ENCODE measurements around the gene SMARCA2.

The SMARCA2 gene

DNA sequence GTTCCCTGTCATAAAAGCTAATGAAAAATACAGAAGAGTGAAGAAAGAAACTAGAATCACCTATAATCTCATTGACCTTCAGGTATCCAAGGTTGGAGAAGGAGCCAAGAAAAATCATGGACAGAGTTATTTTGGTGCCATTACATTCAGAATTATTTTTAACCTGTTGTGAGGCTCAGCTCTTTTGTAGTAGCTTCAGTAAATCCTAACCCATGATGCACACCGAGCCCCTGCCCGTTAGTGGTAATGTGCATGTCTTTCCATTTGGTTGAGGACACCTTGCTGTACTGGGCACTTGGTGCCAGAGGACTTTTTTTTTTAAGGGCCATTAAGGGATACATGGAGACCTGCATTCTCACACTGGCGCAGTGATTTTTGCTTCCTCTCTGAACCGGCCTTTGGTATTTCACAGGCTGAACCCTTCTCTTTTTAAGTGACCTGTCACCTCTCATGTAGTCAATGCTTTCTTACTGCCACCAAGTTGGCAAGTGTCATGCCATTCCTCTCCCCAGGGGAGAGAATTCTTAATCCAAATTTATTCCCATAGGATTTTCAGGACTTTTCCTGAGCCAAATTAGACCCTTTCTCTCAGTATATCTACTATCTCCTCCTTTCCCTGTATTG is 125.6 kb downstream of the SMARCA2 start:
- Histone ChIP-seq H3K79me2 (ENCODE audit: insufficient read depth, low read length) (no peaks in the 10 kb centered on the region), H3K36me3 (ENCODE audit: low read length) (no peaks in the 10 kb centered on the region), H3F3A (ENCODE audit: insufficient read depth) (no peaks in the 10 kb centered on the region), H3K27ac (ENCODE audit: low read depth, low read length) (no peak overlapping the region), H3K9ac (ENCODE audit: low read length) (no peak overlapping the region), H2AFZ (ENCODE audit: low read depth, low read length, severe bottlenecking) (no peak overlapping the region), H3K4me3 (ENCODE audit: insufficient read depth, low read length, poor library complexity, severe bottlenecking) (no peak overlapping the region), H3K9me3 (ENCODE audit: insufficient read depth, low read length) (no peaks in the 10 kb centered on the region), H3K4me2 (ENCODE audit: low read depth, low read length, poor library complexity, severe bottlenecking) (no peak overlapping the region), H4K20me1 (ENCODE audit: low read depth, low read length) (no peaks in the 10 kb centered on the region), H3K9me2 (replicated peaks; ENCODE audit: insufficient read depth, low read length) (no peaks in the 10 kb centered on the region), H3K27me3 (ENCODE audit: low read length) (no peaks in the 10 kb centered on the region)
- TF ChIP-seq, protein P1, sequence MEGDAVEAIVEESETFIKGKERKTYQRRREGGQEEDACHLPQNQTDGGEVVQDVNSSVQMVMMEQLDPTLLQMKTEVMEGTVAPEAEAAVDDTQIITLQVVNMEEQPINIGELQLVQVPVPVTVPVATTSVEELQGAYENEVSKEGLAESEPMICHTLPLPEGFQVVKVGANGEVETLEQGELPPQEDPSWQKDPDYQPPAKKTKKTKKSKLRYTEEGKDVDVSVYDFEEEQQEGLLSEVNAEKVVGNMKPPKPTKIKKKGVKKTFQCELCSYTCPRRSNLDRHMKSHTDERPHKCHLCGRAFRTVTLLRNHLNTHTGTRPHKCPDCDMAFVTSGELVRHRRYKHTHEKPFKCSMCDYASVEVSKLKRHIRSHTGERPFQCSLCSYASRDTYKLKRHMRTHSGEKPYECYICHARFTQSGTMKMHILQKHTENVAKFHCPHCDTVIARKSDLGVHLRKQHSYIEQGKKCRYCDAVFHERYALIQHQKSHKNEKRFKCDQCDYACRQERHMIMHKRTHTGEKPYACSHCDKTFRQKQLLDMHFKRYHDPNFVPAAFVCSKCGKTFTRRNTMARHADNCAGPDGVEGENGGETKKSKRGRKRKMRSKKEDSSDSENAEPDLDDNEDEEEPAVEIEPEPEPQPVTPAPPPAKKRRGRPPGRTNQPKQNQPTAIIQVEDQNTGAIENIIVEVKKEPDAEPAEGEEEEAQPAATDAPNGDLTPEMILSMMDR (IDR thresholded peaks at IDR 0.05; ENCODE audit: insufficient read depth, low read length, poor library complexity, severe bottlenecking) = no peak
- TF ChIP-seq EZH2phosphoT487 (conservative IDR thresholded peaks at IDR 0.05; ENCODE audit: low read length) = no peak

DNA sequence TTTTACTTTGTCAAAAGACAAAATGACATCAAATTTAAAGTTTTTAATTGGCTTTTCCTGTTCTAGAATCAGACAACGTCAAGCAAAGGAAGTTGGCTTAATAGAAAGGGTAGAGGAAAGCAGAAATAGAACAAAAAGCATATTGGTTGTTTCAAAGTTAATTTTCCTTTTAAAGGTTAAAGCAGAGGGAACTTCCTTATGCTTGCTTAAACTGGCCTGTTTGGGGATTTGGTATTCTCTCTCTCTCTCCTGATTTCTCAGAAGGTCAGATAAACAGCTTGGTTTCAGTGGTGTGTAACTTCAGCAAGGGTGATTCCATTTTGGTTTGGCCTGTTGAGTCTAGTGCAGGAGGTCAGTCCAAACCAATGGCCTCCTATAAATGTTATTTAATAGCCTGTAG is 127.1 kb downstream of the SMARCA2 start:
- Histone ChIP-seq H3K27ac (ENCODE audit: low read depth, low read length) (no peak overlapping the region), H3K36me3 (ENCODE audit: low read length) (no peaks in the 10 kb centered on the region), H3K79me2 (ENCODE audit: insufficient read depth, low read length) (no peaks in the 10 kb centered on the region), H3K4me2 (ENCODE audit: low read depth, low read length, poor library complexity, severe bottlenecking) (no peak overlapping the region), H3K9me3 (ENCODE audit: insufficient read depth, low read length) (no peaks in the 10 kb centered on the region), H2AFZ (ENCODE audit: low read depth, low read length, severe bottlenecking) (no peak overlapping the region), H4K20me1 (ENCODE audit: low read depth, low read length) (no peaks in the 10 kb centered on the region), H3K9me2 (replicated peaks; ENCODE audit: insufficient read depth, low read length) (no peaks in the 10 kb centered on the region), H3F3A (ENCODE audit: insufficient read depth) (no peaks in the 10 kb centered on the region), H3K27me3 (ENCODE audit: low read length) (no peaks in the 10 kb centered on the region), H3K4me3 (ENCODE audit: insufficient read depth, low read length, poor library complexity, severe bottlenecking) (no peak overlapping the region), H3K9ac (ENCODE audit: low read length) (no peak overlapping the region)
- TF ChIP-seq, protein P1 (IDR thresholded peaks at IDR 0.05; ENCODE audit: insufficient read depth, low read length, poor library complexity, severe bottlenecking) = no peak
- no peak for TF ChIP-seq EZH2phosphoT487 (conservative IDR thresholded peaks at IDR 0.05; ENCODE audit: low read length)

DNA sequence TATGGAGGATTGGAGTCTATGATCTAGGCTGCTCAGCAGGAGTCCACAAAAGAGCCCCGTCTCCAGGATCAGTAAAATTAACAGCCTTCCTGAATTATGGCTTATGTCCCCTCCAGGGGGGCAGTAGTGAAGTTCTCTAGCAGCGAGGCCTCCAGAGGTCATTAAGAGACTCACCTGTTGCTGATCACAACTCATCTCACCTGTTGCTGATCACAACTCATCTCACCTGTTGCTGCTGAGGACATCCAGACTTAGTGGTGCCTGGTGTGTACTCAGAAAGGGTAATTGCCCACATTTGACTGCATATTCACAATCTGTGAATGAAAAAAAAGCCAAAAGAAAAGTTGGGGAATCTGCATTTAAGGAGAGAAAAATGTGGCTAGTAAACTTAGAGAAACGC is 129.5 kb downstream of the SMARCA2 start:
- Histone ChIP-seq H3K36me3 (ENCODE audit: low read length) (no peaks in the 10 kb centered on the region), H3K27me3 (ENCODE audit: low read length) (no peaks in the 10 kb centered on the region), H3K9me3 (ENCODE audit: insufficient read depth, low read length) (no peaks in the 10 kb centered on the region), H3K79me2 (ENCODE audit: insufficient read depth, low read length) (no peaks in the 10 kb centered on the region), H3K27ac (ENCODE audit: low read depth, low read length) (no peak overlapping the region), H3K4me3 (ENCODE audit: insufficient read depth, low read length, poor library complexity, severe bottlenecking) (no peak overlapping the region), H3F3A (ENCODE audit: insufficient read depth) (no peaks in the 10 kb centered on the region), H3K9ac (ENCODE audit: low read length) (no peak overlapping the region), H3K9me2 (replicated peaks; ENCODE audit: insufficient read depth, low read length) (no peaks in the 10 kb centered on the region), H2AFZ (ENCODE audit: low read depth, low read length, severe bottlenecking) (no peak overlapping the region), H4K20me1 (ENCODE audit: low read depth, low read length) (no peaks in the 10 kb centered on the region), H3K4me2 (ENCODE audit: low read depth, low read length, poor library complexity, severe bottlenecking) (no peak overlapping the region)
- no peak for TF ChIP-seq EZH2phosphoT487 (conservative IDR thresholded peaks at IDR 0.05; ENCODE audit: low read length)
- TF ChIP-seq, protein P1 (IDR thresholded peaks at IDR 0.05; ENCODE audit: insufficient read depth, low read length, poor library complexity, severe bottlenecking) = no peak

All from SU-DHL-6 (cell line).